Panc1 (cell line): ENCODE data around the gene IL1A. TPM values are rescaled to one million over a fixed set of nuclear protein-coding genes. Genes with fewer than 3 reads are reported as not detected.

Source experiments
- ATAC-seq: fragments of 200-7000 bp; cut with Tn5 transposase; 2 replicates; pipeline ENCODE4 v1.9.1; 2020; ENCODE audit warnings: mild to moderate bottlenecking, moderate library complexity
- BruUV-seq: library from RNA; stranded (reverse); fragments of 400-500 nt; replicated peaks from 2 replicates; lab custom pipeline; 2021; lab: Mats Ljungman, UMichigan
- CTCF ChIA-PET: fragments of 300-600 bp; sonication (Branson Sonifier 250); formaldehyde crosslinking; loops from one replicate; lab custom pipeline; 2022; ENCODE audit warnings: antibody characterized with exemption; lab: Charles Lee
- POLR2A ChIA-PET: fragments of 300-600 bp; sonication (Branson Sonifier 250); formaldehyde crosslinking; loops from one replicate; lab custom pipeline; 2022; ENCODE audit warnings: antibody characterized with exemption; lab: Charles Lee
- DNase-seq: peaks from one replicate; pipeline ENCODE4 v3.0.0-alpha.2; 2010; ENCODE audit warnings: low read depth, low spot score
- H3K27ac ChIP-seq: 2 replicates; pipeline ENCODE4 v1.5.1; 2011; ENCODE audit warnings: mild to moderate bottlenecking, low read length, inconsistent platforms
- H3K27me3 ChIP-seq: fragments of 200-500 bp; sonication (Bioruptor generic); 2 replicates; pipeline ENCODE4 v1.6.0; 2014; ENCODE audit warnings: low read length, inconsistent platforms; ENCODE audit not compliant: control insufficient read depth, insufficient read depth
- H3K36me3 ChIP-seq: fragments of 200-500 bp; sonication (Bioruptor generic); 2 replicates; pipeline ENCODE4 v1.5.1; 2014; ENCODE audit warnings: inconsistent platforms, mild to moderate bottlenecking, low read length, moderate library complexity; ENCODE audit not compliant: control insufficient read depth, insufficient read depth
- H3K4me1 ChIP-seq: 2 replicates; pipeline ENCODE4 v1.5.1; 2011; ENCODE audit warnings: inconsistent platforms, mild to moderate bottlenecking, low read length, moderate library complexity; ENCODE audit not compliant: control insufficient read depth, insufficient read depth
- H3K4me3 ChIP-seq, 2 experiments: 2 replicates each; pipeline ENCODE4 v1.5.1; 2011 to 2012; ENCODE audit warnings: low read depth in 2 of 2, low read length in 2 of 2, mild to moderate bottlenecking in 2 of 2, inconsistent platforms in 1 of 2, moderate library complexity in 1 of 2
- H3K9me3 ChIP-seq: fragments of 200-500 bp; sonication (Bioruptor generic); 2 replicates; pipeline ENCODE4 v1.5.1; 2014; ENCODE audit warnings: low read depth, mild to moderate bottlenecking, inconsistent platforms, low read length, moderate library complexity; ENCODE audit not compliant: control insufficient read depth, insufficient read depth
- POLR2AphosphoS5 ChIP-seq: IDR thresholded peaks from 2 replicates; pipeline ENCODE4 v1.6.1; 2012; ENCODE audit warnings: mild to moderate bottlenecking, low read depth, low read length, moderate library complexity
- SIN3A ChIP-seq: IDR thresholded peaks from 2 replicates; pipeline ENCODE4 v1.6.1; 2012; ENCODE audit warnings: low read depth, mild to moderate bottlenecking, low read length, moderate library complexity, borderline replicate concordance; ENCODE audit not compliant: insufficient read depth
- TCF7L2 ChIP-seq: IDR thresholded peaks from 2 replicates; pipeline ENCODE4 v1.6.1; 2011; ENCODE audit warnings: mild to moderate bottlenecking, low read depth, low read length, inconsistent platforms
- in situ Hi-C: cut with HindIII; loops from 2 replicates; pipeline ENCODE4 v1.10.0; 2016; ENCODE audit warnings: low sequenced_read_pairs, low pct_unique_long_range_greater_than_20kb
- intact Hi-C: fragments of 100-400 bp; cut with micrococcal nuclease; formaldehyde crosslinking; loops from one replicate; pipeline ENCODE4 v1.10.0; 2022; ENCODE audit not compliant: unreplicated experiment
- total RNA-seq: library from RNA; stranded (reverse); gene quantifications from one replicate; pipeline ENCODE4 v1.2.1, GENCODE V29; 2021; ENCODE audit not compliant: unreplicated experiment
- TF ChIP-seq, protein P1 (sequence below): fragments of 450-650 bp; IDR thresholded peaks from 2 replicates; pipeline ENCODE4 v1.5.1; 2017; ENCODE audit warnings: mild to moderate bottlenecking
- TF ChIP-seq, protein P2 (sequence below), 2 experiments: IDR thresholded peaks; 2 replicates each; pipeline ENCODE4 v1.6.1; 2011 to 2012; ENCODE audit warnings: low read depth in 2 of 2, control low read depth in 1 of 2, low read length in 1 of 2, mild to moderate bottlenecking in 1 of 2, moderate library complexity in 1 of 2; ENCODE audit not compliant: insufficient read depth in 1 of 2

Gene IL1A
- total RNA-seq, 1 experiment from 2014 or later = not detected

DNA sequence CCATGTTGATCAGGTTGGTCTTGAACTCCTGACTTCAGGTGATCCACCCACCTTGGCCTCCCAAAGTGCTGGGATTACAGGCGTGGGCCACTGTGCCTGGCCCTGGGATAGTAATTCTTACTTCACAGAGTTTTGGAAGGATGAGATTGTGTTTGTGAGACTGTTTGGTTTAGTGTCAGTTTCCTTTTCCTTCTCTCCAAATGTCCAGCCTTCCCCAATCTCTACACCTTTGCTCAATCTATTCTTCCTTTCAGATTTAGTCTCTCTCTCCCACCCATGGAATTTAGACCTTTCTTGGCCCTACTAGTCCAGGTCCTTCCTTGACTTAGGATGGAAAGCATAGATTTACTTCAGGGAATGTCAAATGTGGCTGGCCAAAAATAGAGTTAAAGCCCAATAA, 12.2 kb upstream of the IL1A start:
- H3K9me3 ChIP-seq = no peaks in the 10 kb centered on the region
- no peak overlapping the region for H3K27ac ChIP-seq
- no peak for DNase-seq
- H3K4me1 ChIP-seq = no peaks in the 10 kb centered on the region
- H3K27me3 ChIP-seq = no peaks in the 10 kb centered on the region
- ChIA-PET POLR2A (no interaction called here), CTCF (no interaction called here)
- in situ Hi-C loops = no loop called here
- BruUV-seq = no TSS peak
- no peak overlapping the region for H3K4me3 ChIP-seq
- TF ChIP-seq SIN3A (no peak), POLR2AphosphoS5 (no peak), TCF7L2 (no peak)
- TF ChIP-seq, protein P1, sequence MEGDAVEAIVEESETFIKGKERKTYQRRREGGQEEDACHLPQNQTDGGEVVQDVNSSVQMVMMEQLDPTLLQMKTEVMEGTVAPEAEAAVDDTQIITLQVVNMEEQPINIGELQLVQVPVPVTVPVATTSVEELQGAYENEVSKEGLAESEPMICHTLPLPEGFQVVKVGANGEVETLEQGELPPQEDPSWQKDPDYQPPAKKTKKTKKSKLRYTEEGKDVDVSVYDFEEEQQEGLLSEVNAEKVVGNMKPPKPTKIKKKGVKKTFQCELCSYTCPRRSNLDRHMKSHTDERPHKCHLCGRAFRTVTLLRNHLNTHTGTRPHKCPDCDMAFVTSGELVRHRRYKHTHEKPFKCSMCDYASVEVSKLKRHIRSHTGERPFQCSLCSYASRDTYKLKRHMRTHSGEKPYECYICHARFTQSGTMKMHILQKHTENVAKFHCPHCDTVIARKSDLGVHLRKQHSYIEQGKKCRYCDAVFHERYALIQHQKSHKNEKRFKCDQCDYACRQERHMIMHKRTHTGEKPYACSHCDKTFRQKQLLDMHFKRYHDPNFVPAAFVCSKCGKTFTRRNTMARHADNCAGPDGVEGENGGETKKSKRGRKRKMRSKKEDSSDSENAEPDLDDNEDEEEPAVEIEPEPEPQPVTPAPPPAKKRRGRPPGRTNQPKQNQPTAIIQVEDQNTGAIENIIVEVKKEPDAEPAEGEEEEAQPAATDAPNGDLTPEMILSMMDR = no peak
- TF ChIP-seq, protein P2, sequence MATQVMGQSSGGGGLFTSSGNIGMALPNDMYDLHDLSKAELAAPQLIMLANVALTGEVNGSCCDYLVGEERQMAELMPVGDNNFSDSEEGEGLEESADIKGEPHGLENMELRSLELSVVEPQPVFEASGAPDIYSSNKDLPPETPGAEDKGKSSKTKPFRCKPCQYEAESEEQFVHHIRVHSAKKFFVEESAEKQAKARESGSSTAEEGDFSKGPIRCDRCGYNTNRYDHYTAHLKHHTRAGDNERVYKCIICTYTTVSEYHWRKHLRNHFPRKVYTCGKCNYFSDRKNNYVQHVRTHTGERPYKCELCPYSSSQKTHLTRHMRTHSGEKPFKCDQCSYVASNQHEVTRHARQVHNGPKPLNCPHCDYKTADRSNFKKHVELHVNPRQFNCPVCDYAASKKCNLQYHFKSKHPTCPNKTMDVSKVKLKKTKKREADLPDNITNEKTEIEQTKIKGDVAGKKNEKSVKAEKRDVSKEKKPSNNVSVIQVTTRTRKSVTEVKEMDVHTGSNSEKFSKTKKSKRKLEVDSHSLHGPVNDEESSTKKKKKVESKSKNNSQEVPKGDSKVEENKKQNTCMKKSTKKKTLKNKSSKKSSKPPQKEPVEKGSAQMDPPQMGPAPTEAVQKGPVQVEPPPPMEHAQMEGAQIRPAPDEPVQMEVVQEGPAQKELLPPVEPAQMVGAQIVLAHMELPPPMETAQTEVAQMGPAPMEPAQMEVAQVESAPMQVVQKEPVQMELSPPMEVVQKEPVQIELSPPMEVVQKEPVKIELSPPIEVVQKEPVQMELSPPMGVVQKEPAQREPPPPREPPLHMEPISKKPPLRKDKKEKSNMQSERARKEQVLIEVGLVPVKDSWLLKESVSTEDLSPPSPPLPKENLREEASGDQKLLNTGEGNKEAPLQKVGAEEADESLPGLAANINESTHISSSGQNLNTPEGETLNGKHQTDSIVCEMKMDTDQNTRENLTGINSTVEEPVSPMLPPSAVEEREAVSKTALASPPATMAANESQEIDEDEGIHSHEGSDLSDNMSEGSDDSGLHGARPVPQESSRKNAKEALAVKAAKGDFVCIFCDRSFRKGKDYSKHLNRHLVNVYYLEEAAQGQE (IDR thresholded peaks at IDR 0.05; ENCODE audit: insufficient read depth in 1 of 2, low read depth in 2 of 2, low read length in 1 of 2) = no peak
- intact Hi-C loops = no loop called here
- no peak for ATAC-seq
- H3K36me3 ChIP-seq = no peaks in the 10 kb centered on the region

DNA sequence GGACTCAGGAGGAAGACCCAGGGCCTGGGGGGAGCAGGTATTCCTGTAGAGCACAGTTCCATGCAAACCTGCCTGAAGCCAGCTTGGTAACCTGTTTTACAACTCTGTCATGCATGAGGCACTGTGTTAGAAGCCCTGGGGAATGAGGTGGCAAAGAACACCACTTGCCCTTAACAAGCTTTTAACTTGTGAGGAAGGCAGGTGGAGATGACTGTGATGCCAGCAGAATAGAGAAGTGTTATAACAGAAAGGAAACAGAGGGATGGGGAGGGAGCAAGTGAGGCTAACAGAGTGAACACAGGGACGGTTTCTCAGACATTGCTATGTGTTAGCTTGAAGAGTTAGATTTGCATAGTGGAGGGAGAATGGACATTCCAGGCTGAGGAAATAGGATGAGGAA, 11.5 kb upstream of the IL1A start:
- H3K4me1 ChIP-seq = no peaks in the 10 kb centered on the region
- intact Hi-C loops (no loop called here), in situ Hi-C loops (no loop called here)
- no peak overlapping the region for H3K4me3 ChIP-seq
- ATAC-seq (no peak), DNase-seq (no peak)
- ChIA-PET CTCF (no interaction called here), POLR2A (no interaction called here)
- no peaks in the 10 kb centered on the region for H3K36me3 ChIP-seq
- H3K27ac ChIP-seq = no peak overlapping the region
- H3K9me3 ChIP-seq = no peaks in the 10 kb centered on the region
- no TSS peak for BruUV-seq
- no peaks in the 10 kb centered on the region for H3K27me3 ChIP-seq
- TF ChIP-seq, protein P2 (IDR thresholded peaks at IDR 0.05; ENCODE audit: insufficient read depth in 1 of 2, low read depth in 2 of 2, low read length in 1 of 2) = no peak
- TF ChIP-seq, protein P1 = no peak
- TF ChIP-seq TCF7L2 (no peak), POLR2AphosphoS5 (no peak), SIN3A (no peak)
